ENCODE measurements around the gene PLEKHG4B.
"Not testable (repeated sequence)": the region's sequence is repeated elsewhere in the genome, so short reads cannot be mapped to it uniquely, and the experiment has no call there.

PLEKHG4B gene

DNA sequence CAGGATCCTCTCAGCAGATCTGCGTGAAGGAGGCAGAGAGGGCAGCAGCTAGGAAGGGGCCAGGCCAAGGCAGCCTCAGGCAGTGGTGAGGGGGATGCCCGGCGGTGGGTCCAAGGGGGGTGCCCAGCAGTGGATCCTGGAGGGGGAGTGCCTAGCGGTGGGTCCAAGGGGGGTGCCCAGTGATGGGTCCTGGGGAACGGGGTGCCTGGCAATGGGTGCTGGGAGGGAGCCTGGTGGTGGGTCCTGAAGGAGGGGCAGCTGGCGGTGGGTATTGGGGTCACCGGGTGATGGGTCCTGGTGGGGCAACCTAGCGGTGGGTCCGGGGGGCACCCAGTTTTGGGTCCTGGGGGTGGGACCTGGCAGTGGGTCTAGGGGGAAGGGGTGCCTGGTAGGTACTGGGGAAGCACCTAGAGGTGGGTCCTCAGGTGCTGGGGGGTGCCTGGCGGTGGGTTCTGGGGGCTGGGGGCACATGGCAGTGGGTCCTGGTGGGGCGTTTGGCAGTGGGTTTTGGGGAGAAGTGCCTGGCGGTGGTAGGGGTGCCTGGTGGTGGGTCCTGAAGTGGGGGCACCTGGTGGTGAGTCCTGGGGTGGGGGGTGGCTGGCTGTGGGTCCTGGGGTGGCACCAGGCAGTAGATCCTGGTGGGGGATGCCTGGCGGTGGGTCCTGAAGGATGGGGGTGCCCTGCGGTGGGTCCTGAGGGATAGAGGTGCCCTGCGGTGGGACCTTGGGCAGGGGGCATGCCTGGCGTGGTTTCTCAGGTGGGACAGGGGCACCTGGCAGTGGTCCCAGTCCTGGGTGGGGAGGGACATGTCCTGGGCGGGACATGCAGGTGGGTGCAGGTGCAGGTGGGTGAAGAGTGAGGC lies 101.2 kb downstream of the PLEKHG4B start:
- Mint-ChIP-seq H3K27ac (no peak overlapping the region), H3K27me3 (ENCODE audit: low read depth) (peaks cover 5% of the 10 kb centered on the region), H3K36me3 (ENCODE audit: low read depth) (no peaks in the 10 kb centered on the region), H3K9me3 (no peaks in the 10 kb centered on the region), H3K4me1 (peaks cover 34% of the 10 kb centered on the region), H3K4me3 (no peak overlapping the region)
- no peak for TF ChIP-seq CTCF (IDR thresholded peaks at IDR 0.05; ENCODE audit: unreplicated experiment in 3 of 3)

DNA sequence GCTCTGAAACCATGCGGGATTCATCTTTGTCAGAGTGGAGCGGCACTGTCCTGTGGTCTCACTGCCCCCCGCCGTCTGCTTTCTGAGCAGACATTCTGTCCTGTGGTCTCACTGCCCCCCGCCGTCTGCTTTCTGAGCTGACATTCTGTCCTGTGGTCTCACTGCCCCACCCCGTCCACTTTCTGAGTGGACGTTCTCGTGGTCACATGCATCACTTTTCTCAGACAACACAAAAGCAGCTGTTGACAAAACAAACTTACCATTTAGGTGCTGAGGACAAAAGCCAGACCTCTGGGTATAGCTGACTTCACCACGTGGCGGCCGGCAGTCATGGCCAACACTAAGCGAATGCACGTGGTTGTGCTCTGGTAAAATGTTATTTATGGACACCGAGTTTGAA lies 102.1 kb downstream of the PLEKHG4B start:
- no peak overlapping the region for H3K4me3 Mint-ChIP-seq

GRCh38 chr5:194603-195209 lies 102.7 kb downstream of the PLEKHG4B start:
- TF ChIP-seq CTCF (IDR thresholded peaks at IDR 0.05; ENCODE audit: unreplicated experiment in 3 of 3) = no peak
- no peaks in the 10 kb centered on the region for H3K9me3 Mint-ChIP-seq
- no peaks in the 10 kb centered on the region for H3K36me3 Mint-ChIP-seq (ENCODE audit: low read depth)
- H3K4me1 Mint-ChIP-seq = peaks cover 25% of the 10 kb centered on the region
- H3K27me3 Mint-ChIP-seq (ENCODE audit: low read depth) = peaks cover 3% of the 10 kb centered on the region
- H3K27ac Mint-ChIP-seq = no peak overlapping the region
- H3K4me3 Mint-ChIP-seq = no peak overlapping the region

More for the DNA sequence above, 102.1 kb downstream of the PLEKHG4B start:
- H3K27me3 Mint-ChIP-seq (ENCODE audit: low read depth) = peaks cover 3% of the 10 kb centered on the region
- peaks cover 25% of the 10 kb centered on the region for H3K4me1 Mint-ChIP-seq
- no peaks in the 10 kb centered on the region for H3K9me3 Mint-ChIP-seq
- no peak for TF ChIP-seq CTCF (IDR thresholded peaks at IDR 0.05; ENCODE audit: unreplicated experiment in 3 of 3)
- no peak overlapping the region for H3K27ac Mint-ChIP-seq
- H3K36me3 Mint-ChIP-seq (ENCODE audit: low read depth) = no peaks in the 10 kb centered on the region

GRCh38 chr5:195401-196160 lies 103.6 kb downstream of the PLEKHG4B start:
- Mint-ChIP-seq H3K27me3 (ENCODE audit: low read depth) (peaks cover 3% of the 10 kb centered on the region), H3K9me3 (no peaks in the 10 kb centered on the region), H3K27ac (no peak overlapping the region), H3K4me1 (peaks cover 21% of the 10 kb centered on the region), H3K4me3 (no peak overlapping the region), H3K36me3 (ENCODE audit: low read depth) (no peaks in the 10 kb centered on the region)
- TF ChIP-seq CTCF (IDR thresholded peaks at IDR 0.05; ENCODE audit: unreplicated experiment in 3 of 3) = peak in 1 of 3 experiments; percentile 15

- Mint-ChIP-seq H3K27me3 (ENCODE audit: low read depth) (peaks cover 3% of the 10 kb centered on the region), H3K27ac (no peak overlapping the region), H3K4me1 (peaks cover 26% of the 10 kb centered on the region), H3K9me3 (no peaks in the 10 kb centered on the region), H3K4me3 (no peak overlapping the region), H3K36me3 (ENCODE audit: low read depth) (no peaks in the 10 kb centered on the region)
- no peak for TF ChIP-seq CTCF (IDR thresholded peaks at IDR 0.05; ENCODE audit: unreplicated experiment in 3 of 3)
Observed at GRCh38 chr5:196350-196749, 104.4 kb downstream of the PLEKHG4B start.

GRCh38 chr5:197031-197430 lies 105.1 kb downstream of the PLEKHG4B start:
- peaks cover 33% of the 10 kb centered on the region for H3K4me1 Mint-ChIP-seq
- peak overlapping the region in 2 of 3 experiments; percentile 25 to 46 for H3K4me3 Mint-ChIP-seq
- not testable (repeated sequence) for H3K36me3 Mint-ChIP-seq (ENCODE audit: low read depth); H3K27me3 Mint-ChIP-seq (ENCODE audit: low read depth); H3K9me3 Mint-ChIP-seq
- peak overlapping the region in 2 of 3 experiments; percentile 75 to 78 for H3K27ac Mint-ChIP-seq
